HL-60 (cell line): ENCODE measurements around the gene EVA1C.

Experiments
- CTCF ChIP-seq: IDR thresholded peaks from one replicate; pipeline ENCODE4 v1.5.1; 2011; ENCODE audit warnings: low read length, control low read depth, inconsistent platforms; ENCODE audit not compliant: insufficient read depth
- GABPA ChIP-seq: IDR thresholded peaks from 2 replicates; pipeline ENCODE4 v1.6.1; 2012; ENCODE audit warnings: low read depth
- POLR2AphosphoS5 ChIP-seq: IDR thresholded peaks from 2 replicates; pipeline ENCODE4 v1.6.1; 2012; ENCODE audit warnings: low read depth
- SPI1 ChIP-seq: IDR thresholded peaks from 2 replicates; pipeline ENCODE4 v1.6.1; 2012; ENCODE audit warnings: low read depth, mild to moderate bottlenecking, borderline replicate concordance
- TF ChIP-seq, protein P1 (sequence below): IDR thresholded peaks from 2 replicates; pipeline ENCODE4 v1.6.1; 2012; ENCODE audit warnings: low read depth; ENCODE audit not compliant: insufficient replicate concordance

- TF ChIP-seq CTCF (no peak), POLR2AphosphoS5 (no peak), GABPA (no peak), SPI1 (no peak)
- TF ChIP-seq, protein P1, sequence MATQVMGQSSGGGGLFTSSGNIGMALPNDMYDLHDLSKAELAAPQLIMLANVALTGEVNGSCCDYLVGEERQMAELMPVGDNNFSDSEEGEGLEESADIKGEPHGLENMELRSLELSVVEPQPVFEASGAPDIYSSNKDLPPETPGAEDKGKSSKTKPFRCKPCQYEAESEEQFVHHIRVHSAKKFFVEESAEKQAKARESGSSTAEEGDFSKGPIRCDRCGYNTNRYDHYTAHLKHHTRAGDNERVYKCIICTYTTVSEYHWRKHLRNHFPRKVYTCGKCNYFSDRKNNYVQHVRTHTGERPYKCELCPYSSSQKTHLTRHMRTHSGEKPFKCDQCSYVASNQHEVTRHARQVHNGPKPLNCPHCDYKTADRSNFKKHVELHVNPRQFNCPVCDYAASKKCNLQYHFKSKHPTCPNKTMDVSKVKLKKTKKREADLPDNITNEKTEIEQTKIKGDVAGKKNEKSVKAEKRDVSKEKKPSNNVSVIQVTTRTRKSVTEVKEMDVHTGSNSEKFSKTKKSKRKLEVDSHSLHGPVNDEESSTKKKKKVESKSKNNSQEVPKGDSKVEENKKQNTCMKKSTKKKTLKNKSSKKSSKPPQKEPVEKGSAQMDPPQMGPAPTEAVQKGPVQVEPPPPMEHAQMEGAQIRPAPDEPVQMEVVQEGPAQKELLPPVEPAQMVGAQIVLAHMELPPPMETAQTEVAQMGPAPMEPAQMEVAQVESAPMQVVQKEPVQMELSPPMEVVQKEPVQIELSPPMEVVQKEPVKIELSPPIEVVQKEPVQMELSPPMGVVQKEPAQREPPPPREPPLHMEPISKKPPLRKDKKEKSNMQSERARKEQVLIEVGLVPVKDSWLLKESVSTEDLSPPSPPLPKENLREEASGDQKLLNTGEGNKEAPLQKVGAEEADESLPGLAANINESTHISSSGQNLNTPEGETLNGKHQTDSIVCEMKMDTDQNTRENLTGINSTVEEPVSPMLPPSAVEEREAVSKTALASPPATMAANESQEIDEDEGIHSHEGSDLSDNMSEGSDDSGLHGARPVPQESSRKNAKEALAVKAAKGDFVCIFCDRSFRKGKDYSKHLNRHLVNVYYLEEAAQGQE = no peak
Measured at GRCh38 chr21:32387151-32387550, 25.4 kb upstream of the EVA1C start.
